Heart left ventricle (tissue), 13 donors: ENCODE measurements around the gene TVP23C.

Source experiments
- CTCF ChIP-seq, 12 donors: fragments of 200-600 bp; sonication (generic) in 4 of 12; IDR thresholded peaks; one replicate each; pipeline versions ENCODE4 v1.5.0 to v1.8.0; 2018 to 2022; ENCODE audit warnings: antibody characterized with exemption in 12 of 12, mild to moderate bottlenecking in 5 of 12
- POLR2A ChIP-seq, 2 donors: fragments of 450-650 bp; IDR thresholded peaks; one replicate each; pipeline ENCODE4 v1.6.1; 2017; ENCODE audit warnings: antibody characterized with exemption in 2 of 2, mild to moderate bottlenecking in 2 of 2, moderate library complexity in 2 of 2
- donor health status: ischemic (EF 13 %, LVEDD 7.1; RV severe dilation, severe dysfunction).
- donor health status: DM: no; HTN: yes; CAD: no.
- donor health status: DM: no; HTN: no; CAD: no.
- donor health status: ischemic (EF 25% LVEDD 6.9; RV normal size, moderate dysfunction).
- donor health status: ischemic (EF 25% LVEDD 5.7; RV mildly dilated, moderate dysfunction).
- donor health status: ischemic (EF 35%, LVEDD 5.7; RV mildly dilated, moderate dysfunction).
- donor health status: nonischemic (EF 11% LVEDD 7.7; RV severe dilation, severe dysfunction).
- donor health status: DM: yes; HTN: yes; CAD: no.
- donor health status: PGD.
- donor health status: ischemic (EF 29% LVEDD 5.4; RV normal size, mild dysfunction).
- donor health status: nonischemic (EF 23%, LVEDD 6.1; RV moderate dilation, normal function).

DNA sequence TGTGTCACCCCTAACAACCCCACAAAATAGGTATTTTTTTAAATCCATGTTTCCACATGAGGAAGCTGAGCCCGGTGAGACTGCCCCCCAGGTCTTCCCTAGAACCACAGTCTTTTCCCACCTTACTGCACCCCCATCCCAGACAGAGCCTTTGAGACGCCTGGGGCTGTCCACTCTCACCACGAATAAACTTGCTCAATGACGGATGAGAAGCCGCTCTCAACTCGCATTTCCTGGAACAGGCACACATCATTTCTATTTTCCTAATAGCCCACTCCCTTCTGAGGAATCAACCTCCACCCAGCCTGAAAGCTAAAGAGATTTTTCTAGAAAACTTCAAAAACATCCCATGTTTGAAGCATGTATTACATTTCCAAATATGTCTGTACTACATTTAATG lies 81.8 kb downstream of the TVP23C start:
- TF ChIP-seq POLR2A (IDR thresholded peaks at IDR 0.05) (no peak), CTCF (IDR thresholded peaks at IDR 0.05) (no peak)
